Brain pericyte (primary cell): ENCODE measurements around the gene CLEC4G.

Experiments used
- DNase-seq: peaks from one replicate; pipeline ENCODE4 v3.0.0-alpha.2; 2012; ENCODE audit warnings: low read depth, low spot score

Gene CLEC4G

GRCh38 chr19:7697721-7698287, 34.1 kb downstream of the CLEC4G start:
- no peak for DNase-seq

- DNase-seq = no peak
Measured at GRCh38 chr19:7694499-7694898, 37.4 kb downstream of the CLEC4G start.

- no peak for DNase-seq
Measured at GRCh38 chr19:7692417-7693088, 39.4 kb downstream of the CLEC4G start.

GRCh38 chr19:7691497-7691896, 40.4 kb downstream of the CLEC4G start:
- no peak for DNase-seq

- DNase-seq = no peak
Measured at GRCh38 chr19:7690779-7691258, 41.1 kb downstream of the CLEC4G start.

- no peak for DNase-seq
Measured at GRCh38 chr19:7689165-7689564, 42.7 kb downstream of the CLEC4G start.

- DNase-seq = no peak
Measured at GRCh38 chr19:7687177-7687576, 44.7 kb downstream of the CLEC4G start.

GRCh38 chr19:7685546-7686445, 46.1 kb downstream of the CLEC4G start:
- no peak for DNase-seq

GRCh38 chr19:7682175-7682855, 49.6 kb downstream of the CLEC4G start:
- DNase-seq = no peak

- no peak for DNase-seq
Measured at GRCh38 chr19:7681340-7682174, 50.4 kb downstream of the CLEC4G start.

- no peak for DNase-seq
Measured at GRCh38 chr19:7680606-7681339, 51.1 kb downstream of the CLEC4G start, which contains the start of gene TRAPPC5. Gene TRAPPC5, plus strand, starts transcription at chr19:7680833. Its CDS starts 1,421 bp downstream, at chr19:7682254.

GRCh38 chr19:7679771-7680605, 51.9 kb downstream of the CLEC4G start:
- DNase-seq = no peak

- DNase-seq = no peak
Measured at GRCh38 chr19:7678971-7679751, 52.7 kb downstream of the CLEC4G start.
